Amniotic epithelial cell (primary cell): ENCODE data around the gene ANKRD53.

Experiments
- DNase-seq: peaks from one replicate; pipeline ENCODE4 v3.0.0-alpha.2; 2010; ENCODE audit warnings: low read depth

Gene ANKRD53

DNA sequence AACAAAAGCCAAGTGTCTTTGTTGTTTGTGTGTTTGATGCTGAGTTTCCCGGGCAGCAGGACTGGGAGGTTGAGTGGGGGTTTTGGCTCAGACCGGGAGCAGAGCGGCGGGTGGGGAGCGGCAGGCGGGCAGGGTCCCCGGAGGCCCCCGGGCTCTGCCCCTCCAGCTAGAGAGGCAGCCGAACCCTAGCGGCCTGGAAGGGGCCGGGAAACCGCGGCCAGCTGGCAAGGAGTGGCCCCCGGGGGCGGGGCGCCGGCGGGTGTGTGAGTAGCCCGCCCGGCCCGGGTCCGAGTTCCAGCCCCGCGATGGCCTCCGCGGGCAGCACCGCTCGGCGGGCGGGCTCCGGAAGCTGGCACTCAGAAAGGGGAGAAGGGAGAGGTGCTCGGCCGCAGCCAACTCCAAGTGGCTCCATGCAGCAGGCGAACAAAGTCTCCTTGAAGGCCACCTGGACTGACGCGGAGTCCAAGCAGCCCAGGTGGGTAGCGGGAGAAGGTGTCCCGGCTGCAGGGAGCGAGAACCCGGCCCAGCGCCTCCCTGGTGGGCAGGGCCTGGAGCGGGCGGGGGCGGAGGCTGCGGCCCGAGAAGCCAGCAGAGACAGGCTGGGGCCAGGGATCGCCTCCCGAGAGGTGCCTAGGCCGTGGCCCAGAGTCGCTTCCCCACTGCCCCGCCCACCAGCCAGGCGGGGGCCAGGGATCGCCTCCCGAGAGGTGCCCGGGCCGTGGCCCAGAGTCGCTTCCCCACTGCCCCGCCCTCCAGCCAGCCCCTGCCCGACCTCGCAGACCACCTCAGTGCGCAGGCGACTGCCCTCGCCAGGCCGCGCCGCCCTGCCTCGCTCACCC lies at the start of gene ANKRD53:
Gene ANKRD53, plus strand, starts transcription at position 290 of the 839 bp plus-strand sequence. Its CDS starts 16 bp downstream, at position 306.
- DNase-seq = peak; percentile 16

DNA sequence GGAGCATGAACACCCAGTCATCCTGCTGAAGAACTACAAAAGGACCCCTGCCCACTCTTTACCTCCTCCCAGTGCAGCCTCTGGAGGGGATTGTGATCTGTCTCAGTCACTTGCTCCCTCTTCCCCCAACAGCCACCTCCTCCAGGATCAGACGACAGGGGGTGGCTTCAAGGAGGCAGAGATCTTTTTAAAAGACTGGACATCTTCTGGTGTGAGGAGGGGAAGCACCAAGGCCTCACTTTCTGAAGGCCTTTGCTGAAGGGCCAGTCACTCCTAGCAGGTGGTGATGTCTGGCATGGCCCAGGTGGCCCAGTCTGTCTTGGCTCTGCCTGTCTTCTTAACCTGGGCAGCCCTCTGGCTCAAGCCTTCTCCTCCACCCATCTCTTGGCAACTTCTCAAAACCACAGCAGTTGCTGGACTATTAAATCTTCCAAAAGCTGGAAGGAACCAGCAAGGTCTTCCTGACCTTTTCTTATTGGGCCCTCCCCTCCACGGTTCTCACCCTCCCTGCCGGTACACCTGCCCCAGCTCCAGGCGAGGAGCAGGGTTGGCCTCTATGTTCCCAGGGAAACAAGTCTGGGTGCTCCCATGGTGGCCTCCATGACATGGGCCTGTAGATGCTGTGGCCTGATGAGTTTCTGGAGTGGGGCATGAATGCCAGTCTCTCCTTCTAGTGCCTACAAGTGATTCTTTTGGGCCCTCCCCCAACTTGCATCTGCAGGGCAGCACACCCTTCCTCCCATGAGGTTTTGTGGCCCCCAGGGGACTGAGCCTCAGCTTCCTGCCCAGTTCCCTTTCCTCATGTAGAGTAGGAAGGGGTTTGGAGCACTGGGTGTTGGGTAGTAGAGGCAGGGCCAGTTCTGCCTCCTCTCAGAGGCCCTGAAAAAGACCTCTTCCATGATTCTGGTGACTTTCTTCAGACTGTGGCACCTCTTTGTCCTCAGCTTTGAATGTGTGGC lies 47.8 kb upstream of the ANKRD53 start:
- no peak for DNase-seq

- no peak for DNase-seq
These were observed 46.9 kb upstream of the ANKRD53 start for GRCh38 chr2:70931376-70932000.

DNA sequence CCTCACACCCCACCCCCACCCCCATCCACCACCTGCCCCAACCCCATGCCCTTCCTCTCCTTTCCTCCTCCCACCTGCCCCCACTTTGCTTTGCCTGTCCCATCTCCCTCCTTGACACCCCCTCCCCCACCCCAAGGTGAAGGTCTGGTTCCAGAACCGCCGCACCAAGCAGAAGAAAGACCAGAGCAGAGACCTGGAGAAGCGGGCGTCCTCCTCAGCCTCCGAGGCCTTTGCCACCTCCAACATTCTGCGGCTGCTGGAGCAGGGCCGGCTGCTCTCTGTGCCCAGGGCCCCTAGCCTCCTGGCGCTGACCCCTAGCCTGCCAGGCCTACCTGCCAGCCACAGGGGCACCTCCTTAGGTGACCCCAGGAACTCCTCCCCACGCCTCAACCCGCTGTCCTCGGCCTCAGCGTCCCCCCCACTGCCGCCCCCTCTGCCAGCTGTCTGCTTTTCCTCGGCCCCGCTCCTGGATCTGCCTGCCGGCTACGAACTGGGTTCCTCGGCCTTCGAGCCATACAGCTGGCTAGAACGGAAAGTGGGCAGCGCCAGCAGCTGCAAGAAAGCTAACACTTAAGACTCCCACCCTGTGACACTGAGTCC lies 45.7 kb upstream of the ANKRD53 start:
- no peak for DNase-seq

DNA sequence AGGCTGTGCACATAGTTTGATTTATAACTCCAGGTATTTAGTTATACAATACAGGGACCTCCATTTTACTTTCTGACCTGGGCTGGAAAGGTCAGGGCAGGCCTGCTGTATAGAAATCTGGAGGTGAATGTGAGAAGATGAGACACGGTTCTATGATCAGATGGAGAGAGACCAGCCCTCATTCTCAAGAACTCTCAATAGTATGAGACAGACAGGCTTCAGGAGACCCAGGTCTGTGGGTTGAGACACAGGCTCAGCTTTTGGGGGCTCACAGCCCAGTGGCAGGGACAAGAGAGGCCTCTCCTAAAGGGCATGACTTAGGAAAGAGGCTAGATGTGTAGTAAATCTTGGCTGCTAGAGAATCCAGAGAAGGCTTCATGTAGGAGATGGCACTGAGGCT lies 43.4 kb upstream of the ANKRD53 start:
- no peak for DNase-seq

DNA sequence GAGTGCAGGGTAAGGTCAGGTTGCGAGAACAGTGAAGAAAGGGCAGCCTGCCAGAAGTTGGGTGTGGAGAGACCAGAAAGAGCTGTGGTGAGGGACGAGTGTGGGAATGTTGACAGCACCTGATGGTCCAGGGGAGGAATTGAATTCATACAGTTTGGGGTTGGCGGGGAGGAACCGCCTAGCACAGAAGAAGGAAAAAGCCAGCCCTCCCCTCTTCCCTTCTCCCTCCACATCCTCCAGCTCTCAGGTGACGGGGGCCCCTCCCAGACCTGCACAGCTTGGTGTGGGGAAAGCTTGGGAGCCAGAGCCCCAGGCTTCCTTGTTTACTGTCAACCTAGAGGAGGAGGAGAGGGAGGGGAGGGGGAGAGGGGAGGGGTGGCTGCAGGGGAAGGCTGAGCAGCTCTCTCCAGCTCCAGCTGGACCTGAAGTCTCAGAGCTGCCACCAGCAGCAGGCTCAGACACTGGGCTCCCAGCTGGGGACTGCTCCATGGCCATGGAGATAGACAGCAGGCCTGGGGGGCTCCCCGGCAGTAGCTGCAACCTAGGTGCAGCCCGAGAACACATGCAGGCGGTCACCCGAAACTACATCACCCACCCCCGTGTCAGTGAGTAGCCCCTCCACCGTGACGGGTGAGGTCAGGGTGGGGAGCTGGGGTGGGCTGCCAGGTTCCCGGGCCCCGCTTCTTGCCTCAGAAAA lies 42.8 kb upstream of the ANKRD53 start, which contains the start of gene ATP6V1B1:
Gene ATP6V1B1, plus strand, starts transcription at position 433 of the 697 bp plus-strand sequence. Its CDS starts 55 bp downstream, at position 488.
- DNase-seq = no peak

GRCh38 chr2:70936165-70936978 lies 42.1 kb upstream of the ANKRD53 start:
- DNase-seq = no peak

GRCh38 chr2:70936979-70937811 lies 41.2 kb upstream of the ANKRD53 start:
- no peak for DNase-seq

DNA sequence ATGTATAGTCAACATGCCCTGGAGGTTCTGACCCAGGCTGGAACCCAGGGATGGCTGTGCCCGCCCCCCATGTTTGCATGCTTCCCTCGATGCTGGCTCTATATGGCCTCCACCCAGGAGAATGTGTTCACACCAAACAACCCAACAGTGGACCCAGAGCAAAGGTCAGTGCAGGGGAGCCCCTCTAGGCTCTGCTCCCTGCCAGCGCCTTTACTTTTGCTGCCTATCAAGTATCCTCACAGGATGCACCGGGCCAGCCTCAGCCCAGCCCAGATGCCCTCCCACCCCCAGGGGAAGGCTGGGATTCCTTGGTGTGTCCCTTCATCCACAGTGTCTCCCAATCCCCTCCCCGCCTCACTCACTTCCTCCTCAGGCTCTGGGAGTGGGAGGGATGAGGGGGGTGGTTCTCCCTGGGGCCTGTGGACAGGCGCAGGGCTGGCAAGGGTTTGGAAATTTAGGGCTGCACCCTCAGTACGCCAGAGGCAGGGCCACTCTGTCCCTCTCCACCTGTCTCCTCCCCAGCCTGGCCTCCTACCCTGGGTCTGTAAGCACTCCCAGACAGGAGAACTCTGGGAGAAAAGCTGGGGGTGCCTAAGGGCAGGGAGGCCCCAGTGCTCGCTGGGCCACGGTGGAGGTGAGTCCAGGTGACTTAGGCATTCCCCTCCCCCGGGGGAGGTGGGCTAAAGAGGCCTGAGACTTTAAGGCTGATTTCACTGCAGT lies 40.4 kb upstream of the ANKRD53 start:
- no peak for DNase-seq

GRCh38 chr2:70938586-70938950 lies 39.9 kb upstream of the ANKRD53 start:
- no peak for DNase-seq

- no peak for DNase-seq
These were observed 39.2 kb upstream of the ANKRD53 start for GRCh38 chr2:70939001-70939838.

- no peak for DNase-seq
These were observed 38.4 kb upstream of the ANKRD53 start for GRCh38 chr2:70939839-70940580.

- no peak for DNase-seq
These were observed 37.2 kb upstream of the ANKRD53 start for GRCh38 chr2:70941186-70941585.

- DNase-seq = no peak
These were observed 36.7 kb upstream of the ANKRD53 start for GRCh38 chr2:70941701-70942100.

DNA sequence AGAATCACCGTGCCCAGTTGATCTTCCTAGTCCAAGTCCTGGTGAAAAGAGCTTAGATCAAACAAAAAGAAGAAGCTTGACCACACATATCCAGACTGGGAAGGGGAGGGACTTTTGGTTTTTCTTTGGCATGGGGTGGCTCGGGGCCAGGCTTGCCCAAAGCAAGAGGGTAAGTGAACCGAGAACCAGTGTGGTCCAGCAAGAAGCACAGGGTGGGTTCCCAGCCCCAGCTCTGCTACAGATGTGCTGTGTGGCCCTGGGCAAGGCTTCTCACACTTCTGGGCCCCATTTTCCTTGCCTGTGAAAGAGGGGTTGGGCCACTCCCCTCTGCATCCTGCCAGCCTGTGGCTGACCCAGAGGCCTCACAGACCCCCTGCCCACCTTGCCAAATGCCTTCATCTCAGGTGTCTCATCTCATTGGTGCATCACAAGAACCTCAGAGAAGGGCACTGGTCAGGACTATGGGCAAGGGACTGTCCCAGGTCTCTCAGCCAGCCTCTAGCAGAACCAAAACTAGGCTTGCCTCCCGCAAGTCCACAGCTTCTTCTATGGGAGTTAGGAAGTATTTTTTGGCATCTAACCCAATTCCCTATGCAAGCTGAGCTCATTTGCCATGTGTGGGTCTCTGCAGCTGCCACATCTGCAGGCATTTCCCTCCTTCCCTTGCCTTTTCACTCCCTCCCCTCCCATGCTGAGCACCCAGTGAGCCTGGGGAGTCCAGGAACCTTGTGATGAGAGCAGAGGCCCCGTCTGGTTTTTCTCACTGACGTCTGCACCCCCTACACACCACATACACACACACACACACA lies 35.8 kb upstream of the ANKRD53 start:
- DNase-seq = peak; percentile 12

GRCh38 chr2:70943205-70943871 lies 35.1 kb upstream of the ANKRD53 start:
- no peak for DNase-seq
